ENCODE data around the gene TIMM13. TPM values are rescaled to one million over a fixed set of nuclear protein-coding genes. Genes with fewer than 3 reads are reported as not detected.

The TIMM13 gene
- polyA plus RNA-seq, 4 donors, result 93.2 to 160 (median 100) TPM

- FAIRE-seq, result no peak
- Histone ChIP-seq H3K27ac (ENCODE audit: low read depth in 1 of 3, low read length in 2 of 3) (no peak overlapping the region), H3K4me1 (ENCODE audit: control insufficient read depth in 3 of 3, insufficient read depth in 2 of 3, low read depth in 1 of 3, low read length in 2 of 3) (no peaks in the 10 kb centered on the region), H3K27me3 (ENCODE audit: control insufficient read depth in 3 of 3, insufficient read depth in 3 of 3, low read length in 3 of 3) (peaks cover 0 to 3% (median 0%) of the 10 kb centered on the region in 3 donors), H3K36me3 (ENCODE audit: control insufficient read depth in 3 of 3, insufficient read depth in 2 of 3, low read depth in 1 of 3, low read length in 3 of 3) (no peaks in the 10 kb centered on the region), H3K4me3 (ENCODE audit: low read depth in 1 of 3, low read length in 3 of 3) (no peak overlapping the region), H3K9me3 (ENCODE audit: control insufficient read depth in 2 of 2, insufficient read depth in 1 of 2, low read depth in 1 of 2, low read length in 1 of 2) (peaks cover 0 to 18% of the 10 kb centered on the region in 2 donors)
- no peak for DNase-seq
- 64 to 73% (median 68%) methylated on average over 18 of the region's 18 CpGs for WGBS, 3 donors
These were observed 46.1 kb downstream of the TIMM13 start for GRCh38 chr19:2381148-2381820.

- 87 to 92% (median 91%) methylated on average over 2 of the region's 2 CpGs for WGBS, 3 donors
- Histone ChIP-seq H3K36me3 (ENCODE audit: control insufficient read depth in 3 of 3, insufficient read depth in 2 of 3, low read depth in 1 of 3, low read length in 3 of 3) (no peaks in the 10 kb centered on the region), H3K4me3 (ENCODE audit: low read depth in 1 of 3, low read length in 3 of 3) (no peak overlapping the region), H3K4me1 (ENCODE audit: control insufficient read depth in 3 of 3, insufficient read depth in 2 of 3, low read depth in 1 of 3, low read length in 2 of 3) (no peaks in the 10 kb centered on the region), H3K9me3 (ENCODE audit: control insufficient read depth in 2 of 2, insufficient read depth in 1 of 2, low read depth in 1 of 2, low read length in 1 of 2) (peaks cover 0 to 18% of the 10 kb centered on the region in 2 donors), H3K27ac (ENCODE audit: low read depth in 1 of 3, low read length in 2 of 3) (no peak overlapping the region), H3K27me3 (ENCODE audit: control insufficient read depth in 3 of 3, insufficient read depth in 3 of 3, low read length in 3 of 3) (peaks cover 0 to 3% (median 0%) of the 10 kb centered on the region in 3 donors)
- no peak for DNase-seq
- no peak for FAIRE-seq
These were observed 46.8 kb downstream of the TIMM13 start for GRCh38 chr19:2380567-2380966.

- H3K27me3 ChIP-seq (ENCODE audit: control insufficient read depth in 3 of 3, insufficient read depth in 3 of 3, low read length in 3 of 3), result peaks cover 0 to 8% (median 0%) of the 10 kb centered on the region in 3 donors
- FAIRE-seq, result no peak
- WGBS, 3 donors, result 25 to 67% (median 56%) methylated on average over 15 of the region's 15 CpGs
These were observed 50.4 kb downstream of the TIMM13 start for GRCh38 chr19:2376784-2377519.

More at GRCh38 chr19:2376784-2377519, 50.4 kb downstream of the TIMM13 start:
- no peaks in the 10 kb centered on the region for H3K36me3 ChIP-seq (ENCODE audit: control insufficient read depth in 3 of 3, insufficient read depth in 2 of 3, low read depth in 1 of 3, low read length in 3 of 3)
- no peak for DNase-seq
- no peak overlapping the region for H3K27ac ChIP-seq (ENCODE audit: low read depth in 1 of 3, low read length in 2 of 3)
- H3K9me3 ChIP-seq (ENCODE audit: control insufficient read depth in 2 of 2, insufficient read depth in 1 of 2, low read depth in 1 of 2, low read length in 1 of 2), result peaks cover 0 to 15% of the 10 kb centered on the region in 2 donors
- no peak overlapping the region for H3K4me3 ChIP-seq (ENCODE audit: low read depth in 1 of 3, low read length in 3 of 3)
- H3K4me1 ChIP-seq (ENCODE audit: control insufficient read depth in 3 of 3, insufficient read depth in 2 of 3, low read depth in 1 of 3, low read length in 2 of 3), result no peaks in the 10 kb centered on the region

Other genes starting within 250 kb of the TIMM13 start
- gene PLEKHJ1, start 191.3 kb downstream of the TIMM13 start, polyA plus RNA-seq, result 100 to 1,000 TPM; 118 to 307 (median 278) TPM
- gene SF3A2, start 190.8 kb downstream of the TIMM13 start, polyA plus RNA-seq, result 10 to 100 TPM; 31.8 to 71.5 (median 40.3) TPM
- gene AMH, start 178.3 kb downstream of the TIMM13 start, polyA plus RNA-seq, result 1 to 10 TPM; 1.1 to 3.0 (median 2.0) TPM
- 1 to 10 TPM in 3 of 4 donors, under 1 TPM in 1; 0.69 to 2.4 (median 1.6) TPM for gene JSRP1, start 171.2 kb downstream of the TIMM13 start, polyA plus RNA-seq
- gene PEAK3, start 145.4 kb downstream of the TIMM13 start, polyA plus RNA-seq, result under 1 TPM in 3 of 4 donors, not detected in 1; 0.25 to 0.54 (median 0.46) TPM
- gene LINGO3, start 119.4 kb downstream of the TIMM13 start, polyA plus RNA-seq, result under 1 TPM in 2 of 4 donors, not detected in 2; 0.13 to 0.56 TPM
- gene LSM7, start 99.0 kb downstream of the TIMM13 start, polyA plus RNA-seq, result 100 to 1,000 TPM; 145 to 471 (median 283) TPM
- 100 to 1,000 TPM in 1 of 4 donors, 10 to 100 TPM in 3; 69.3 to 109 (median 78.2) TPM for gene SPPL2B, start 98.9 kb downstream of the TIMM13 start, polyA plus RNA-seq
- under 1 TPM in 2 of 4 donors, not detected in 2; 0.53 to 0.54 TPM for gene TMPRSS9, start 67.3 kb downstream of the TIMM13 start, polyA plus RNA-seq
- 10 to 100 TPM in 2 of 4 donors, 1 to 10 TPM in 2; 7.3 to 69.3 (median 21.8) TPM for gene LMNB2, start 29.4 kb upstream of the TIMM13 start, polyA plus RNA-seq
- gene GADD45B, start 48.5 kb upstream of the TIMM13 start, polyA plus RNA-seq, result 10 to 100 TPM; 12.1 to 40.4 (median 15.1) TPM

Measured in small intestine (tissue), 7 donors.